HTERT RPE-1 (cell line): Measurements from ENCODE around the gene TEKT1.
"Not testable (repeated sequence)": the region's sequence is repeated elsewhere in the genome, so short reads cannot be mapped to it uniquely, and the experiment has no call there.

Experiments used
- in situ Hi-C: fragments of 300-500 bp; cut with MboI; formaldehyde crosslinking; loops from 4 replicates; pipeline ENCODE4 v1.14.3; 2020; ENCODE audit warnings: low sequenced_read_pairs

TEKT1 gene

DNA sequence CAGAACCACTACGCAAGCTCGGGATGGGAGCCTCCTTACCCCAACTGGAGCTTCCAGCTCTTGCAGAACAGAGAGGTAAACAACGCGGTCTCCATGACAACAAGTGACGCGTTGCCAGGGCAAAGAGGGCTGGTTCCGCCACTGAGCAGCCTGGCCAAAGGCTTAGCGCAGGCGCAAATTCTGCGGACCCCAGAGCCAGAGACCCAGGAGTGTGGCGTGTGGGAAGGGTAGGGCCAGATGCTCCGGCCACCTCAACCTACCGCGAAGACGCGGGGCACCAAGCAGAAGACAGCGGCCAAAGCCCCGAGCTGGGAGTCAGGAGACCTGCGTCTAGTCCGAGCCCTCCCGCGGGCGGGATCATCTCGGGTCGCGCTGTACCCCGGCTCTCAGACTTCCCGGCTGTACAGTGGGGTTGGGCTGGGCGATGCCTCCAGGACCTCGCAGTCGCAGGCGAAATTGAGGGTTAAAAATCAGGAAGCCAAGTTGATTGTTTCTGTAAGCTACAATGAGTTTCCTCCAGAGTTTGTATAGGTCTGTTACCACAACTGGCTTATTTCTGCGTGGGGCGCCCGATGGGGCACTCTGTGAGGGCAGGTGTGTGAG, at the start of gene TEKT1:
Gene TEKT1 (minus strand): TSS at position 69 of the 603 bp plus-strand sequence. CDS start 1,353 bp downstream, outside the sequence.
- in situ Hi-C loops = no loop called here

DNA sequence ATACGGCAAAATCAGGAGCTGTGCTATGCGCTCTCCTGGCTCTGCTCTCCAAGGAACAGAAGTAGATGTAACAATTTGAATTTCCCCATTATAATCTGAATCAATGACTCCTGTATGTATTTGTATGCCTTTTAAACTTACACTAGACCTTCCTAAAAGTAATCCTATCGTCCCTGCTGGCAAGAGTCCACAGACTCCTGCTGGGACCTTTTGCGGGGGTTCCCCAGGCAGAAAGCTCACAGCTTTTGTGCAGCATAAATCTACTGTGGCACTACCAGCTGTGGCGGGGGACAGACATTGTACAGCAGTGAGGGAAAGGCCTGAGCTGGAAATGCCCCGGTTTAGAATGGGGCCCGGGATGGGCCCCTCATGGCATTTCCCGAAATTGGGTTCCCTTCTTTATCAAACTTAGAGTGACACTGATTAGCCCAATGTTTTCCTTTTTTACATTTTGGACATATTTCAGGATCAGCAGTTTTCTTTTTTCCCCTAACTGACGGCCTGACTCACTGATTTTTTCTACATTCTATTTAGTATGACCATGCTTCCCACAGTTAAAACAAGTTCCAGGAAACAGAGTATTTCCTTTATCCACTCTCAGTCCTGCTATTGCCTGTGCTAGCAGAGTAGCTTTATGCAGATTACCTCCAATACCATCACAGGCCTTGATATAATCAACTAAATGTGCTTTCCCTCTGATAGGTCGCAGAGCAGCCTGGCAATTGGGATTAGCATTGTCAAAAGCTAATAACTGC, 47.9 kb upstream of the TEKT1 start:
- in situ Hi-C loops = not testable (repeated sequence)

DNA sequence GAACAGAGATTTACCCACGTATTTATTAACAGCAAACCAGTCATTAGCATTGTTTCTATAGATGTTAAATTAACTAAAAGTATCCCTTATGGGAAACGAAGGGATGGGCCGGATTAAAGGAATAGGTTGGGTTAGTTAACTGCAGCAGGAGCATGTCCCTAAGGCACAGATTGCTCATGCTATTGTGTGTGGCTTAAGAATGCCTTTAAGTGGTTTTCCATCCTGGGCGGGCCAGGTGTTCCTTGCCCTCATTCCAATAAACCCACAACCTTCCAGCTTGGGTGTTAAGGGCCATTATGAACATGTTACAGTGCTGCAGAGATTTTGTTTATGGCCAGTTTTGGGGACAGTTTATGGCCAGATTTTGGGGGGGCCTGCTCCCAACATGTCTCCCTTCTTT, 43.7 kb upstream of the TEKT1 start:
- in situ Hi-C loops = not testable (repeated sequence)

DNA sequence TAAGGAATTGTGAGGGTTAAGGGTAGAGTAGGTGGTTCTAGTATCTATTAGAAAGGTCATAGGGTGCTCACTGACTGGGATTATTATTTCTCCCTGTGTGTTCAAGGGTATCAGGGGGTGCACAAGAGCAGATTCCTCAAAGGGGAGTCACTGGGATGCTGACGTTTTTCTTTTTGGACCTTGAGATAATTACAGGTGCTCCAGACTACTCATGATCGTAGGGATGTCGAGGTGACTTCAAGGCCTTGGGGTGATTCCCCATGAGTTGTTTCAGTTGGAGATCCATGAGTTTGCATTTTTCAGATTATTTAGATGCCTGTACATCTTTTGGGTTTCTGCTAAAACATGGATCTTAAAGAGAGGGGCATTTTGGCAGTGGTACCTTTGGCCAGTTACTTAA, 41.4 kb upstream of the TEKT1 start:
- in situ Hi-C loops = no loop called here

DNA sequence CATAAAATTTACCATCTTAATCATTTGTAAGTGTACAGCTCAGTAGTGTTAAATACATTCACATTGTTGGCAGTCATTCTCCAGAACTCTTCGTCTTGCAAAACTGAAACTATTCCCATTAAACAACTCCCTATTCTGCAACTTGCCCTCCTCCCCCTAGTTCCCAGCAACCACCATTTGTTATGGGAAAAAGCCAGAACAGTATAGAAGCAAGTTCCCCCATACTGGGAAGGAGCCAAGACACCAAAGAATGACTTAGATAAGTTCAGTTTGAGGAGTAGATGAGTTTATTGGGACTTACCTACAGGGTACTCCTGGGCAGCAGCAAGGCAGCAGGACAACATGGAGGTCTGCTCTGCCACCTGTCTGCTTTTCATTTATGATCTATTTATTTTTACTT, 39.3 kb upstream of the TEKT1 start:
- in situ Hi-C loops = no loop called here

DNA sequence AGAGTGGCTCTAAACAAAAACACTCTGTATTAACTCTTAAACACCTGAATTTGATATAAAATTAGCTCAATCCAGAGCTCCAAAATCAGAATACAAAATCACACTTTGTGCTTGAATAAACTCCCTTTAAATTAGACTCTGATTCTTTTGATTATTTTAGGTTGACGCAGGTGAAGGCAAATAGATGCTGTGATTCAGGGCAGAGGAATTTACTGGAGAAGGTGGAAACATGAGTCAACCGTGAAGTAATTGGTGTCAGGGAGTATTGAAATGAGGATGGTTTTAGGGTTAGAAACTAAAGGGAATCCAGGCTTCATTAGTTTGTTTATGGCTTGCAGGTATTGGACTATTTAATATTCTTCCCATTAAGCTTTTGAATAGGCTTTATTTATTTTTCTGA, 37.1 kb upstream of the TEKT1 start:
- in situ Hi-C loops = no loop called here

DNA sequence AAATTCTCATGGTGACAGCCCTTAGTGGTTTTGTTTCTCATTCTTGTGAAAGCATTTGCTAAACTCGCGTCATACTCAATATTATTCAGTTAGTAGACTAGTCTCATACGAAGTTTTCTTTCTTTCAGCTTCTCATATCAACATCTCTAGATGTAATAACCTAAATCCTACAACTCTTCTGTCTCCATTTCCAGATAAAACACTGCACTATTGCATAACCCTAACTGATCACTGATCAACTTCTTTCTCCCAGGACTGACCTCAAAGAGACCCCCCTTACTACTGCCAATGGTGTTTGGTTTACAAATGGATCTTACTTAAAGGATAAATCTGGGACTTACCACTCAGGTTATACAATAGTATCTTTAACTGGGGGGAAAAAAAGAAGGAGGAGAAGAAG, 36.3 kb upstream of the TEKT1 start:
- in situ Hi-C loops = no loop called here

DNA sequence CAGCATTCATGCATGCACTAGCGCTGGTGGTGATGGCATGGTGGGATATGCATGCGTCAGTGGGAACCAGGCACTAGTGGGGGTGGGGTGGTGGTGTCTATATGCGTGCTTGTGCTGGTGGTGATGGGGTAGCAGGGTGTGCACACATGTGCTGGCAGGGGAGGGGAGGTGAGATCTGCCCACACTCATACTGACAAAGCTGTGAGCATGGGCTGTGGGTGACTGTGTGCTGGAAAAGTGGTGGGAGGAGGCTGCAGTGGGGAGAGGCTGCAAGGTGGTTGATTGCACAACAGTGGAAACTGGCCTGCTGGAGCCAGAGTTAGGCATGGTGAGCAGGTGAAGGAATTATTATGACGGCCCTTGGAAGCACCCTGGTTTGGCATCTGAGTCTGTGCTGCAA, 31.3 kb upstream of the TEKT1 start:
- in situ Hi-C loops = no loop called here

DNA sequence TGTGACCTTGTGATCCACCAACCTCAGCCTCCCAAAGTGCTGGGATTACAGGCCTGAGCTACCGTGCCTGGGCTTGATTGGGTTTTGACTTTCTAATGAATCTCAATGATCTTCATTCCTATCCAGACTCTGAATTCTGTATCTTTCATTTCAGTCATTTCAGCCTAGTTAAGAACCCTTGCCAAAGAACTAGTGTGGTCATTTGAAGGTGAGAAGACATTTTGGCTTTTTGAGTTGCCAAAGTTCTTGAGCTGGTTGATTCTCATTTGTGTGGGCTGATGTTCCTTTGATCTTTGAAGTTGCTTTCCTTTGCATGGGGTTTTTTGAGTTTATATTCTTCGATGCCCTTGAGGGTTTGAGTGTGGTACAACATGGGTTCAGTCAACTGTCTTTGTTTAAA, 30.6 kb upstream of the TEKT1 start:
- in situ Hi-C loops = no loop called here

DNA sequence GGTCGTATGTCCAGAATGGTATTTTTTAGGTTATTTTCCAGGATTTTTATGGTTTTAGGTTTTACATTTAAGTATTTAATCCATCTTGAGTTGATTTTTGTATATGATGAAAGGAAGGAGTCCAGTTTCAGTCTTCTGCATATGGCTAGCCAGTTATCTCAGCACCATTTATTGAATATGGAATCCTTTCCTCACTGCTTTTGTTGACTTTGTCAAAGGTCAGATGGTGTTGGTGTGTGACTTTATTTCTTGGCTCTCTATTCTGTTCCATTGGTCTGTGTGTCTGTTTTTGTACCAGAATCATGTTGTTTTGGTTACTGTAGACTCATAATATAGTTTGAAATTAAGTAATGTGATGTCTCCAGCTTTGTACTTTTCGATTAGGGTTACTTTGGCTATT, 26.4 kb upstream of the TEKT1 start:
- in situ Hi-C loops = no loop called here

DNA sequence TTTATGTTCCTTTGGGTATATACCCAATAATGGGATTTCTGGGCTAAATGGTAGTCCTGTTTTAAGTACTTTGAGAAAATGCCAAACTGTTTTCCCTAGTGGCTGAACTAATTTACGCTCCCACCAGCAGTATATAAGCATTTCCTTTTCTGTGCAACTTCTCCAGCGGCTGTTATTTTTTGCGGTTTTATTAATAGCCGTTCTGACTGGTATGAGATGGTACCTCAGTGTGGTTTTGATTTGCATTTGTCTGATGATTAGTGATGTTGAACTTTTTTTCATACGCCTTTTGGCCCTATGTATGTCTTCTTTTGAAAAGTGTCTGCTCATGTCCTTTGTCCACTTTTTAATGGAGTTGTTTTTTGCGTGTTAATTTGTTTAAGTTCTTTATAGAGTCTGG, 25.8 kb upstream of the TEKT1 start:
- in situ Hi-C loops = no loop called here

DNA sequence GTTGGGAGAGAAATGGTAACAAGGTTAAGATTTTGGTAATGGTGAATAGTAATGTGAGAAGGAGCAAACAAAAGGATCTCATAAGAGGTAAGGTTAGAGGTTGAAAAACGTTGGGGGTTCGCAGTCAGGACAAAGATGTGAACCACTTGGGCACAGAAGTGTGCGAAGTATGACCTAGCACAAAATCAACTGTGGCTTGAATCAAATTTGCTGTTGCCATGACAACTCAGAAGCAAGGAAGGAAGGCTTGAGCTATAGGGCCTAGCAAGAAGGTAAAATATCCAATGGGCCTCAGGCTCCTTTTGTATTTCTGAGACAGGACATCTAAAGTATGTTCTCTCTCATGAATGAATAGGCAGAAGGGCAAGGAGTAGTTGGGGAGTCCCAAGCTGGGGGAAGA, 24.5 kb upstream of the TEKT1 start:
- in situ Hi-C loops = no loop called here

DNA sequence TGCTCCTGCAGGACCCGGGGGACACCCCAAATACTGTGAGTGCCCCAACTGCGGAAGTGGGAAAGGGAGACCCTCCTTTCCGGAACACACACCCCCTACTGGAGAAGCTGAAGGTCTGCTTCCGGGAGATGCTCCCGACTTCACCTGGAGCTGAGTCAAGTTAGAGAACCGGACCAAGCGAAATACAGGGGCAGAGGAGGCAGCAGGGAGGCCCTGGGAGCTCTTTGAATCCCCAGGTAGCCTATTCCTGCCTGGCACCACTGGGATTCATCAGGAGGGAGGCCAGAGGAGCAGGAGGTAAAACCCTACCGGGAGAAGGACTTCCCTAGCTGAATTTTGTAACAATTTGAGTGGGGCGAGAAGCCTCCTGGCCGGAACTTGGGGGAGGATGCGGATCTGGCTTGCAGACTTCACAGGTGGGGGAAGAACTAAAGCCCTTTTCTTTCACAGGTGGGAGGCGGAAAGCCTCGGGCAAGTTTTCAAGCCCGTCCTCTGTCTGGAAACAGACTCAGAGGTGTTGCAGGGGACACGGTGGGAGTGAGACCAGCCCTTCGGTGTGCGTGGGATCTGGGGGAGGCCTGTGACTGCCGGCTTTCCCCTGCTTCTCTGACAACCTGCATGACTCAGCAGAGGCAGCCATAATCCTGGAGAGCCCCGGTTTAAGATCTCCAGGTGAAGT, 22.4 kb upstream of the TEKT1 start:
- in situ Hi-C loops = no loop called here

DNA sequence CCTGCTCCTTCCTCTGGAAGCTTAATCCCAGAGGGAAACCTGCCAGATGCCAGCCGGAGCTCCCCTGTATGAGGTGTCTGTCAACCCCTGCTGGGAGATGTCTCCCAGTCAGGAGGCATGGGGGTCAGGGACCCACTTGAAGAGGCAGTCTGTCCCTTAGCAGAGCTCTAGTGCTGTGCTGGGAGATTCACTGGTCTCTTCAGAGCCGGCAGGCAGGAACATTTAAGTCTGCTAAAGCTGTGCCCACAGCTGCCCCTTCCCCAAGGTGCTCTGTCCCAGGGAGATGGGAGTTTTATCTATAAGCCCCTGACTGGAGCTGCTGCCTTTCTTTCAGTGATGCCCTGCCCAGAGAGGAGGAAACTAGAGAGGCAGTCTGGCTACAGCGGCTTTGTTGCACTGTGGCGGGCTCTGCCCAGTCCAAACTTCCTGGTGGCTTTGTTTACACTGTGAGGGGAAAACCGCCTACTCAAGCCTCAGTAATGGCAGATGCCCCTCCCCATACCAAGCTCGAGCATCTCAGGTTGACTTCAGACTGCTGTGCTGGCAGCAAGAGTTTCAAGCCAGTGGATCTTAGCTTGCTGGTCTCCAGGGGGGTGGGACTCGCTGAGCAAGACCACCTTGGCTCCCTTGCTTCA, 17.1 kb upstream of the TEKT1 start:
- in situ Hi-C loops = not testable (repeated sequence)

DNA sequence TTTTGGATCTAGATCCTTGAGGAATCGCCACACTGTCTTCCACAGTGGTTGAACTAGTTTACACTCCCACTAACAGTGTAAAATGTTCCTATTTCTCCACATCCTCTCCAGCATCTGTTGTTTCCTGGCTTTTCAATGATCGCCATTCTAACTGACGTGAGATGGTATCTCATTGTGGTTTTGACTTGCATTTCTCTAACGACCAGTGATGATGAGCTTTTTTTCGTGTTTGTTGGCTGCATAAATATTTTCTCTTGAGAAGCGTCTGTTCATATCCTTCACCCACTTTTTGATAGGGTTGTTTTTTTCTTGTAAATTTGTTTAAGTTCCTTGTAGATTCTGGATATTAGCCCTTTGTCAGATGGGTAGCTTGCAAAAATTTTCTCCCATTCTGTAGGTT, 14.6 kb upstream of the TEKT1 start:
- in situ Hi-C loops = not testable (repeated sequence)

DNA sequence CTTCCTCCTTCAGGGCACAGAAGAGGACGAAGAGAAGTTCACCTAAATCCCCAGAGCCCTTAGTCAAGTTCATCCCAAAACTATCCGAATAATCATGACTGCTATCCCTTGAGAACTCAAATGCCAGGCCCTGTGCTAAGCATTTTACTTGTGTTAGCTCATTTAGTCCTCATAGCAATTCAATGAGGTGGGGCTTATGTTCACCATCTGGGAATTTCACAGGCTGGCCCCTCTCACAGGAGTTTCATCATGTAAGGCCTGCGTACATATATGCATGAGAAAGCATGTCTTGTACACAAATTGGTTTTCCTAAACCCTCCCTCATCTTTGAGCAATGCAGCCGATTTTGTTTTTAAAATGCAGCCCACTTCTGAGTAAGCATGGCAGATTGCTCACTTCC, 12.9 kb upstream of the TEKT1 start:
- in situ Hi-C loops = not testable (repeated sequence)

DNA sequence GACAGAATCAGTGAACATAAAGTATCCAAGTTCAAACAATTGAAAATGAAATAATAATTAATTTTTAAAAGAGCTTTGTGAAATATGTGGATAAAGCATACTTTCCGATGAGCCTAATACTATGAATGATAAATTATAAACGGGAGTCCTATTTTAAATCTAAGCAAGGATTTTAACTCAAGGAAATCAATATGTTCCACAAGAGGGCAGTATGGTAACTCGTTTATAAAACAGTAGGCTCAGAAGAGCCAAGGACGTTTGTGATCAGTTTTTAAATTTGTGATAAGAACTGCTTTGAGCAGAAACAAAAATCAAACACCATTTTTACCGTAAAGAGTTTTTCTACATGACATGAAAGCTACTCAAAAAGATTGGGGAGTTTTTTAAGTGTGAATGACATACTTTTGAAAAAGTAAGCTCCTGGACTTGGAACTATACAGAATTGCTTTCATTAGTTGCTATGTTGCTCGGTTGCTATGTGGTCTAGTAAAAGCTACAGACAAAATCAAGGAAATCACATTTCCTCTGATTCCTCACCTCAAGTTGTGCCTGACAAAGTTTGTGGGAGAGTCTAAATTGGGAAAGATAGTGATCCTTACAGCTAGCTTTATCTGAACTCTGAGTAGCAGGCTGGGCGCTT, 11.8 kb upstream of the TEKT1 start:
- in situ Hi-C loops = no loop called here

DNA sequence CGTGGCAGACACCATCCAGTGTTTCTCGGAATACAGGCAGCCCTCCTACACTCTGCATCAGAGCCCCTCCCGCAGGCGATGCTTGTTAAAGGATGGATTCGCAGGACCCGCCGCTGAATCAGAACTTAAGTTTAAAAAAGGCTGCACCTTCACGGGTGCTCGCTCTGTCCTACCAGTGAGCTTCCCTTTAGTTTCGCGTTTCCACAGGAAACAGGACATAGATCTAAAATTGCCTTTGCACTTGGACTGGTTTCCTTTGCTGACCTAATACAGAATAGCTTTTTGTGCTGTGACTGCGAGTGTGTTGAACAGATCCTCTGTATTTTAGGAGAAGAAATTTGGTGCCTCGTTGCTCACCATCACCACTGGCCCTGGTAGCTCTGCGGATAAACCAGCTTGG, 10.2 kb upstream of the TEKT1 start:
- in situ Hi-C loops = not testable (repeated sequence)

DNA sequence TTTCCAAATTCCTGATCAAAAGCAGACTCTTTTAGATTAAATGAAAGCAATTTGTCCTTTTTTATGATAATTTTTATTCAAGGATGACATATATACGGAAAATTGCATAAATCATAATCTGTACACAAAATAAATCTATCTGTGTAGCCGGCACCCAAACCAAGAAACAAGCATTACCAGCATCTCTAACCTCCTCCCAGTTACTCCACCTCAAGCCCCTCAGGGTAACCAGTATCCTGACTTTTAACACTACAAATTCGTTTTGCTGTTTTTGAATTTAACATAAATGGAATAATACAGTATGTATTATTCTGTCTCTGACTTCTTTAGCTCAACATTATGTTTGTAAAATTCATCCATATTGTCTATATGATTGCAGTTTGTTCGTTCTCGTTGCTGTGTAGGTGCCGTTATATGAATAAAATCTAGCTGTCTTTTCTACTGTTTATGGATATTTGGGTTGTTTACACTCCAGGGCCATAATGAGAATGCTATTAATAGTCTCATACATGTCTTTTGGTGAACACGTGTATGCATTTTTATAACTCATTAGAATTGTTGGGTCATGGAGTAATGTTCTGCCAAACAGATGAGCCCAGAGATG, 1.0 kb downstream of the TEKT1 start:
- in situ Hi-C loops = no loop called here

DNA sequence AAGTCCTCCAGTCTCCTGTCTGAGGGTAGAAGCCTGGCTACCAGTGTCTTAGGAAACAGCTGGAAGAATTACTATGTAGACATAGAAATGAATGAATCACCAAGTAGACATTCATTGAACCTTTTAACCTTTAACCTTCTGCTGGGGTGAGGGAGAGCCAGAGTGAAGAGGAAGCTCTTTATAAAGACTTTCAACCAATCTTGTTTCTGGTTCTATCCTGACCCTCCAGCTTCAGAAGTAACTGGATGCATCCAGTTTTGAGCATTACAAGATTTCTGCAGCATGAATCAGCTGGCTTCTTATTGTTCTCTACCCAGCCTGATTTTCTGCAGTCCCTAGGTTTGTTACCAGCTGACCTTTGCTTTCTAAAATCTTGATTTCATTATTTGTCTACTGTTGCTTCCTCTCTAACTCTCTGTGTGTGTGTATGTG, 8.5 kb downstream of the TEKT1 start:
- in situ Hi-C loops = no loop called here

DNA sequence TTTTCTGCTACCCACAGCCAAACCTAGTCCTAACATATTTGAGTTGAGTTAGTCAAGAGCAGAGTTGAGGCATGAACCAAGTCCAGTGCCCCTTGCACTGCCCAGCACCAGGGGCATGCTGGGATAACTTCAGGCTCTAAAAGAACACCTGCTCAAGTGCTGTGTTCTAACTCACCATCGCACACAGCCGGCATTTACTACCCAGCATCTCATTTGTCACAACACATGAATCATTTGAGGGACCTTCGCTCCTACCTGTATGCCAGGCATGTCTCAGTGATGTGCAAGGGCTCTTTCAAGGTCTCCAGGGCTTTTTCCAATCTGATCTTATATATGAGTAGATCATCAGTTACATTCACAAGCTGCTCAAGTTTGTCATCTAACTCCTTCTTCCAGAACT, 12.6 kb downstream of the TEKT1 start:
- in situ Hi-C loops = no loop called here
